ENCODE data around the gene MESD. TPM values are rescaled to one million over a fixed set of nuclear protein-coding genes. Genes with fewer than 3 reads are reported as not detected.

Gene MESD
- 10 to 100 TPM; 20.3 to 48.7 (median 27.1) TPM for total RNA-seq

- H3K36me3 ChIP-seq, result no peaks in the 10 kb centered on the region
- peak; percentile 99 to 100 (median 99) for DNase-seq
- TF ChIP-seq CTCF (IDR thresholded peaks at IDR 0.05) (no peak), POLR2A (IDR thresholded peaks at IDR 0.05) (peak; percentile 80 to 88)
Measured at GRCh38 chr15:80989518-80990478, at the start of gene MESD. Gene MESD, minus strand, starts transcription at chr15:80989819. Its CDS starts 28 bp downstream, at chr15:80989791.

GRCh38 chr15:81038975-81039607 lies 49.5 kb upstream of the MESD start:
- H3K27ac ChIP-seq, result no peak overlapping the region
- no peaks in the 10 kb centered on the region for H3K4me1 ChIP-seq
- no peak for DNase-seq
- no peaks in the 10 kb centered on the region for H3K36me3 ChIP-seq
- H3K4me3 ChIP-seq, result no peak overlapping the region
- no peaks in the 10 kb centered on the region for H3K9me3 ChIP-seq
- TF ChIP-seq POLR2A (IDR thresholded peaks at IDR 0.05), result no peak
- TF ChIP-seq CTCF (IDR thresholded peaks at IDR 0.05), result no peak
- H3K27me3 ChIP-seq, result no peaks in the 10 kb centered on the region

More at GRCh38 chr15:80989518-80990478, at the start of gene MESD:
- H3K9me3 ChIP-seq, result no peaks in the 10 kb centered on the region
- no peaks in the 10 kb centered on the region for H3K27me3 ChIP-seq
- peak within 1 kb of the TSS; percentile 65 to 99 (median 92) for H3K4me3 ChIP-seq
- peaks cover 0 to 31% (median 3%) of the 10 kb centered on the region in 4 donors for H3K4me1 ChIP-seq
- H3K27ac ChIP-seq, result peak within 1 kb of the TSS; percentile 85 to 94 (median 89)

GRCh38 chr15:81037952-81038743 lies 48.5 kb upstream of the MESD start:
- DNase-seq, result no peak
- TF ChIP-seq CTCF (IDR thresholded peaks at IDR 0.05) (no peak), POLR2A (IDR thresholded peaks at IDR 0.05) (no peak)
- Histone ChIP-seq H3K4me1 (peaks cover 0 to 3% (median 0%) of the 10 kb centered on the region in 4 donors), H3K4me3 (no peak overlapping the region), H3K36me3 (no peaks in the 10 kb centered on the region), H3K27me3 (no peaks in the 10 kb centered on the region), H3K9me3 (no peaks in the 10 kb centered on the region), H3K27ac (no peak overlapping the region)

- no peak for TF ChIP-seq POLR2A (IDR thresholded peaks at IDR 0.05)
- TF ChIP-seq CTCF (IDR thresholded peaks at IDR 0.05), result no peak
- H3K4me1 ChIP-seq, result peaks cover 0 to 12% (median 0%) of the 10 kb centered on the region in 4 donors
- H3K27ac ChIP-seq, result no peak overlapping the region
- no peak overlapping the region for H3K4me3 ChIP-seq
- no peaks in the 10 kb centered on the region for H3K27me3 ChIP-seq
- H3K9me3 ChIP-seq, result no peaks in the 10 kb centered on the region
- no peak for DNase-seq
- H3K36me3 ChIP-seq, result no peaks in the 10 kb centered on the region
Measured at GRCh38 chr15:81033508-81033907, 43.9 kb upstream of the MESD start.

- Histone ChIP-seq H3K36me3 (no peaks in the 10 kb centered on the region), H3K9me3 (no peaks in the 10 kb centered on the region), H3K4me1 (peaks cover 0 to 12% (median 0%) of the 10 kb centered on the region in 4 donors), H3K27ac (no peak overlapping the region), H3K27me3 (no peaks in the 10 kb centered on the region), H3K4me3 (no peak overlapping the region)
- TF ChIP-seq POLR2A (IDR thresholded peaks at IDR 0.05) (no peak), CTCF (IDR thresholded peaks at IDR 0.05) (no peak)
- DNase-seq, result no peak
Measured at GRCh38 chr15:81032818-81033217, 43.2 kb upstream of the MESD start.

All from Peyer's patch (tissue), 4 donors.